B cell (primary cell): ENCODE results near the gene HOXC6. TPM values are rescaled to one million over a fixed set of nuclear protein-coding genes. Genes with fewer than 3 reads are reported as not detected.

ENCODE experiments used
- ATAC-seq: fragments of 200-7000 bp; cut with Tn5 transposase; one replicate; pipeline ENCODE4 v1.10.0; 2021; ENCODE audit warnings: low read depth, mild to moderate bottlenecking, moderate number of reproducible peaks, moderate library complexity
- CTCF ChIA-PET: fragments of 350-600 bp; sonication (Branson Sonifier 250); formaldehyde crosslinking; loops from one replicate; lab custom pipeline; 2021; ENCODE audit warnings: antibody characterized with exemption, inconsistent platforms; lab: Charles Lee
- POLR2A ChIA-PET: fragments of 350-600 bp; sonication (Branson Sonifier 250); formaldehyde crosslinking; loops from one replicate; lab custom pipeline; 2021; ENCODE audit warnings: antibody characterized with exemption; lab: Charles Lee
- DNase-seq: peaks from one replicate; pipeline ENCODE4 v3.0.0; 2013
- H2AFZ ChIP-seq: 2 replicates; pipeline ENCODE4 v1.6.1; 2012; ENCODE audit warnings: mild to moderate bottlenecking, low read depth, low read length; ENCODE audit not compliant: insufficient read depth, poor library complexity, severe bottlenecking
- H3K27ac ChIP-seq, 2 donors: 1 replicate in 1 of 2; 2 replicates in 1 of 2; pipeline ENCODE4 v1.5.1; 2012 to 2013; ENCODE audit warnings: low read length in 2 of 2, mild to moderate bottlenecking in 2 of 2, moderate library complexity in 1 of 2
- H3K27me3 ChIP-seq, 4 experiments: fragments of 200-600 bp in 1 of 4; sonication (generic) in 1 of 4; replicated peaks in 1 of 4; 1 replicate in 2 of 4; 2 replicates in 2 of 4; pipeline versions ENCODE4 v1.6.1 to v1.7.0; 2013 to 2016; ENCODE audit warnings: low read length in 3 of 4, mild to moderate bottlenecking in 2 of 4, mixed read lengths in 1 of 4, moderate library complexity in 1 of 4; ENCODE audit not compliant: insufficient read depth in 4 of 4, control insufficient read depth in 3 of 4; ENCODE audit errors: control extremely low read depth in 1 of 4
- H3K36me3 ChIP-seq, 2 experiments: replicated peaks in 1 of 2; 1 replicate in 1 of 2; 2 replicates in 1 of 2; pipeline versions ENCODE4 v1.6.1 to v1.7.1; 2013; ENCODE audit warnings: low read length in 1 of 2; ENCODE audit not compliant: insufficient read depth in 2 of 2, control insufficient read depth in 1 of 2; ENCODE audit errors: control extremely low read depth in 1 of 2, extremely low read depth in 1 of 2
- H3K4me1 ChIP-seq, 2 donors: fragments of 200-600 bp in 1 of 2; sonication (generic) in 1 of 2; 1 replicate in 1 of 2; 2 replicates in 1 of 2; pipeline versions ENCODE4 v1.5.1 to v1.6.1; 2013 to 2017; ENCODE audit warnings: low read length in 2 of 2; ENCODE audit not compliant: control insufficient read depth in 2 of 2, insufficient read depth in 2 of 2
- H3K4me2 ChIP-seq: replicated peaks from 2 replicates; pipeline ENCODE3; 2012; ENCODE audit warnings: mild to moderate bottlenecking, low read depth, low read length; ENCODE audit not compliant: poor library complexity, severe bottlenecking
- H3K4me3 ChIP-seq, 5 experiments: fragments of 200-600 bp in 1 of 5; sonication (generic) in 1 of 5; 1 replicate in 3 of 5; 2 replicates in 2 of 5; pipeline versions ENCODE4 v1.5.1 to v1.7.0; 2011 to 2016; ENCODE audit warnings: low read length in 4 of 5, mild to moderate bottlenecking in 4 of 5, low read depth in 2 of 5, control low read depth in 1 of 5, moderate library complexity in 1 of 5; ENCODE audit not compliant: insufficient read depth in 1 of 5; ENCODE audit errors: control extremely low read depth in 1 of 5, extremely low read depth in 1 of 5
- H3K79me2 ChIP-seq: fragments of 200-600 bp; sonication (generic); one replicate; pipeline ENCODE4 v1.6.0; 2016; ENCODE audit warnings: low read length; ENCODE audit not compliant: control insufficient read depth, insufficient read depth
- H3K9ac ChIP-seq: fragments of 200-600 bp; sonication (generic); 2 replicates; pipeline ENCODE4 v1.6.1; 2017; ENCODE audit warnings: mild to moderate bottlenecking, low read length, moderate library complexity
- H3K9me3 ChIP-seq, 3 donors: one replicate each; pipeline versions ENCODE4 v1.6.1 to v1.7.1; 2013; ENCODE audit warnings: low read length in 2 of 3; ENCODE audit not compliant: control insufficient read depth in 2 of 3, insufficient read depth in 1 of 3; ENCODE audit errors: control extremely low read depth in 1 of 3
- H4K20me1 ChIP-seq: 2 replicates; pipeline ENCODE4 v1.6.0; 2012; ENCODE audit warnings: mild to moderate bottlenecking, low read length; ENCODE audit not compliant: insufficient read depth, control insufficient read depth, poor library complexity, severe bottlenecking
- H3K27ac Mint-ChIP-seq: one replicate; pipeline ENCODE4 v1.8.0; 2021; ENCODE audit warnings: mixed read lengths
- H3K27me3 Mint-ChIP-seq: one replicate; pipeline ENCODE4 v1.8.0; 2021; ENCODE audit warnings: mixed read lengths
- H3K4me1 Mint-ChIP-seq: one replicate; pipeline ENCODE4 v1.8.0; 2021; ENCODE audit warnings: mixed read lengths
- H3K4me3 Mint-ChIP-seq: one replicate; pipeline ENCODE4 v1.8.0; 2021; ENCODE audit warnings: mixed read lengths
- H3K9me3 Mint-ChIP-seq: one replicate; pipeline ENCODE4 v1.8.0; 2022; ENCODE audit warnings: mixed read lengths; ENCODE audit not compliant: insufficient read depth
- CTCF ChIP-seq: fragments of 200-600 bp; IDR thresholded peaks from one replicate; pipeline ENCODE4 v1.8.0; 2022; ENCODE audit warnings: antibody characterized with exemption, mild to moderate bottlenecking
- EZH2 ChIP-seq: IDR thresholded peaks from 2 replicates; pipeline ENCODE4 v1.6.1; 2012; ENCODE audit warnings: borderline replicate concordance, low read depth, mild to moderate bottlenecking, moderate library complexity, low read length; ENCODE audit not compliant: insufficient read depth, poor library complexity, severe bottlenecking
- WGBS: methylation state at CpG from one replicate; pipeline ENCODE4 v1.1.5; 2013; ENCODE audit warnings: missing lambda C conversion rate; ENCODE audit not compliant: insufficient coverage; 5-methylcytosine and 5-hydroxymethylcytosine counted together
- intact Hi-C: fragments of 100-400 bp; cut with micrococcal nuclease; formaldehyde crosslinking; loops from one replicate; pipeline ENCODE4 v1.10.0; 2022
- polyA plus RNA-seq: library from polyadenylated mRNA; depleted of rRNA; stranded (reverse); fragments of >200 nt; gene quantifications from 2 replicates; pipeline ENCODE4 v1.2.3, GENCODE V29; 2012
- total RNA-seq, 2 donors: library from RNA; stranded (reverse); fragments of 120-200 nt in 1 of 2; gene quantifications; 1 replicate in 1 of 2; 2 replicates in 1 of 2; pipeline versions ENCODE4 v1.2.3 to v1.2.4, GENCODE V29; 2013 to 2022

Gene HOXC6
- total and polyA plus RNA-seq, 2 donors (not counting 1 experiment from before 2014, with no cell fraction given) = not detected

GRCh38 chr12:53988541-53989226 is 39.6 kb upstream of the HOXC6 start:
- TF ChIP-seq EZH2 (no peak), CTCF (no peak)
- Histone ChIP-seq H3K27ac (no peak overlapping the region), H3K27me3 (peaks cover 0 to 98% (median 92%) of the 10 kb centered on the region in 4 experiments), H3K36me3 (no peaks in the 10 kb centered on the region), H3K4me1 (peaks cover 30 to 52% of the 10 kb centered on the region in 2 donors), H3K9ac (no peak overlapping the region), H3K4me2 (peak overlapping the region; percentile 37), H2AFZ (no peak overlapping the region), H3K4me3 (no peak overlapping the region), H3K79me2 (no peaks in the 10 kb centered on the region), H4K20me1 (no peaks in the 10 kb centered on the region), H3K9me3 (peaks cover 0 to 65% (median 6%) of the 10 kb centered on the region in 3 donors)
- no peak for DNase-seq
- no peak overlapping the region for H3K4me3 Mint-ChIP-seq
- H3K4me1 Mint-ChIP-seq = peaks cover 29% of the 10 kb centered on the region
- CTCF ChIA-PET = interaction anchor here (0.8 to 1.8 kb wide), 6 partner anchors 44 to 631 kb away, joined by 3 to 6 read pairs (median 4); partner anchors contain the start of genes HOXC5 and NFE2
- peaks cover 90% of the 10 kb centered on the region for H3K27me3 Mint-ChIP-seq
- intact Hi-C loops = loop anchor here (5.0 kb wide), 1 partner anchor 46 kb away; no protein-coding TSS in a partner anchor
- no peaks in the 10 kb centered on the region for H3K9me3 Mint-ChIP-seq
- WGBS = 10% methylated on average over 2 of the region's 5 CpGs
- no peak overlapping the region for H3K27ac Mint-ChIP-seq
- POLR2A ChIA-PET = no interaction called here
- no peak for ATAC-seq
